ENCODE results near the gene HNRNPUL1.

- TF ChIP-seq, protein P1, sequence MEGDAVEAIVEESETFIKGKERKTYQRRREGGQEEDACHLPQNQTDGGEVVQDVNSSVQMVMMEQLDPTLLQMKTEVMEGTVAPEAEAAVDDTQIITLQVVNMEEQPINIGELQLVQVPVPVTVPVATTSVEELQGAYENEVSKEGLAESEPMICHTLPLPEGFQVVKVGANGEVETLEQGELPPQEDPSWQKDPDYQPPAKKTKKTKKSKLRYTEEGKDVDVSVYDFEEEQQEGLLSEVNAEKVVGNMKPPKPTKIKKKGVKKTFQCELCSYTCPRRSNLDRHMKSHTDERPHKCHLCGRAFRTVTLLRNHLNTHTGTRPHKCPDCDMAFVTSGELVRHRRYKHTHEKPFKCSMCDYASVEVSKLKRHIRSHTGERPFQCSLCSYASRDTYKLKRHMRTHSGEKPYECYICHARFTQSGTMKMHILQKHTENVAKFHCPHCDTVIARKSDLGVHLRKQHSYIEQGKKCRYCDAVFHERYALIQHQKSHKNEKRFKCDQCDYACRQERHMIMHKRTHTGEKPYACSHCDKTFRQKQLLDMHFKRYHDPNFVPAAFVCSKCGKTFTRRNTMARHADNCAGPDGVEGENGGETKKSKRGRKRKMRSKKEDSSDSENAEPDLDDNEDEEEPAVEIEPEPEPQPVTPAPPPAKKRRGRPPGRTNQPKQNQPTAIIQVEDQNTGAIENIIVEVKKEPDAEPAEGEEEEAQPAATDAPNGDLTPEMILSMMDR (IDR thresholded peaks at IDR 0.05) = no peak
- TF ChIP-seq POLR2AphosphoS5 (IDR thresholded peaks at IDR 0.05) = no peak
These were observed 29.5 kb upstream of the HNRNPUL1 start for GRCh38 chr19:41234512-41235168.

Data from suprapubic skin (tissue), 3 donors.